HG02763 (cell line): ENCODE data around the gene NKX3-2.

Source experiments
- ATAC-seq: cut with Tn5 transposase; IDR thresholded peaks from one replicate; pipeline ENCODE4 v1.9.1; 2021; ENCODE audit warnings: mild to moderate bottlenecking, moderate library complexity; ENCODE audit not compliant: unreplicated experiment

NKX3-2 gene

DNA sequence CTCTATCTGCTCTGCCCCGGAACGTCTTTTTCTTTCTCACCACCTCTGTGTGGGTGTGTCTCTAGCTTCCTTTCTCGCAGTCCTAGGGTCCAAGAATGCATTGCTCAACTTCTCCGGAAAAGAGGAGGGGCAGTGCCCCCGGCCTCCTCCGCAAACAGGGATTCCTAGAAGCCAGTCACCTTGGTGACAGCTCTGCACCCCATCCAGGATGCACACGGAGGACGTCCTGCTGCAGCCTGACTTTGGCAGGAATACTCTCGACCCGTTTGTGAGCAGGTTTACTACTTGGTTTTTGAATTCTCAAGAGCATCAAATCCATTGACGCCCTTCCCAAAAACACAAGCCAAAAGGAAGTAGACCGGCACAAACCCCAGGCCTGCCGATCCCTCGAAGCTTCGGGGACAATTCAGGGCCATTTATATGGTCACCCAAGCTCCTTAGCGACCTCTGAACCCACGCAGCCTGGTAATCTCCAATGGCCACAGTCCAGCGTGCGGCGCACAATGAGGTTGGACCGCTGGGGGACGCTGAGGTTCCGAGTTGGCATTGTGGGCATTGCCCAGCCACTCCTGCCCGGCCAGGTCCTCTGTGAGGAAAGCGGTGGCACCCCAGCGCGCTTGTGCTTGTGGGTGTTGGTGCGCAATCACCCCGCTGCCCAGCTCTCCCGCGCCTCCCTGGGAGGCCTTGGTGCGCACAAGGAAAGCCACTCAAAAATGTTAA lies 9.8 kb downstream of the NKX3-2 start:
- no peak for ATAC-seq

DNA sequence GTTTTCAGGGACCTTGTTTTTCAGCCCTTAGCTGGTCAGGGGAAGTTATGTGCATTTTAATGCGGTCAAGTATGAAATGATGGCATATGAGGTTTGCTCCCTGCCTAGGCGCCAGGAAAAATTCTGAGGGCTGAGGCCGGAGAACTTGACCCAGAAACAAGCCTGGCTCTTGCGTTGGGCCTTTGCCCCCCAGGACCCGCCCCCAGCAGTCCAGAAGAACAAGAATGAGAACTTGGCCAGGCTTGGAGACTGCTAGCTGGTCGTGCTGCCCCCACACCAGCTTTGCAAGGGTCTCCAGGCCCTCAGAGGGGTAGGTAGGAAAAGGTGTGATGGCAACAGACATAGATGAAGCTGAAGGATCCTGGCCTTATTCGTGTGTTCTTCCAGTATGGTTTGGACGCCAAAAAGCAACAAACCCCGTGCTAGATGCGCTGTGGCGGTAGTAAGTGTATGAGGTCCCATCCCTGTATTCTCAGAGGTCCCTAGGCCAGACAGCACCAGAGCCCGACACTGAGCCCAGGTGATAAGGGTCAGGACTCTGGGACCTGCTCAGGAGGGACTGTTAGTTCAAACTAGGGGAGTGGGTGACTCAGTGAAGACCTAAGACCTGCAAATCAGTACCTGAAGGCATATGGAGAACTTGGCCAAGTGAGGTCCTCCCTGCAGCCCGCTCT lies 10.5 kb downstream of the NKX3-2 start:
- ATAC-seq, result no peak

DNA sequence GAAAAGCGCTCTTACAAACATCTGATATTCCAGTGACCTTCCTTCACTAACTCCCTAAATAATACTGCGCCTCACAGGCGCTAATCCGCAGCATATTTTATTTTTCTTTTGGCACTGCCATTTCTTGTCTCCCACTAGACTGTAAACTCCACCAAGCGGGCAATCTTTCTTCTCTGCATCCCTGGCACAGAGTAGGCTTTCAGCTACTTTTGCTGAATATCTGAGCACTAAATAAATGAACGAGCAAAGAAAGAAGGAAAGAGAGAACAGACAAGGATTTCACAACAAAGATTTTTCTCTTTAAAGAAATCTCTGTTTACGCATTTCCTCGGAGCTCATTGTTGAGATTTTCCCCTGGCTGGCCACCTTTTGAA lies 12.7 kb downstream of the NKX3-2 start:
- ATAC-seq, result no peak

DNA sequence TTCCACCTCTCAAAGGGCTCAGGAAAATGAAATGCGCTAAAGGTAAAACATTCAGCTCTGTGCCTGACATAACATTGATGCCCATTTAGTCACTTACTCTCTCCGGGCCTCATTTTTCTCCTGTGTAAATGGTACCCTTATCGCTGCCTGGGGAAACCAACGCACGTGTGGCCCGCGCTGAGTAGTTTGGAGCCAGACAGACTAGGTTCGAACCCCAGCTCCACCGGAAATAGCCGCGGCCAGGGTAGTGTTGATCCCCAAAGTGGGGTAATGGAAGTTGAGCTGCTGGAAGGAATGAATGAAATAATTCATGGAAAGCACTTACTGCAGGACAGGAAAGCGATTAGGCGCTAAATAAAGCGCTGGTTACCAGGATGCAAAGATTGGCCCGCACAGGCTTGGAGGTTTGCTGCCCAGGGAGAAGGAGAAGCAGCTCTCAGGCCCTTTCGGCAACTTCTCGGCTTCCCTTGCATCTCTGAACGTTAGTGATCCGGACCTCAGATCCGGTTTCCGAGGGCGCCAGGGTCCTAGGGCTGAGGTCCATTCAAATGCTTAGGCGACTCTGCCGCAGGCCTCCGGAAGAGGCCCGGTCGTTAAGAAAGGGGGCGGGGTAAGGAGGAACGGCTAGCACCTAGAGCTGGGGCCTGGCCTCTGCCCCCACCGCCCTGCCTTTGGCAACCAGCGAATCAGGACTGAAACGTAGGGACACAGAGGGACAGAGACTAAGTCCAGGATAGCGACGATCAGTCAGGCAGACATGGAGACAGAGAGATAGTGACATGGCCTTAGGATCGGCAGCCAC lies 13.3 kb downstream of the NKX3-2 start:
- ATAC-seq, result no peak

DNA sequence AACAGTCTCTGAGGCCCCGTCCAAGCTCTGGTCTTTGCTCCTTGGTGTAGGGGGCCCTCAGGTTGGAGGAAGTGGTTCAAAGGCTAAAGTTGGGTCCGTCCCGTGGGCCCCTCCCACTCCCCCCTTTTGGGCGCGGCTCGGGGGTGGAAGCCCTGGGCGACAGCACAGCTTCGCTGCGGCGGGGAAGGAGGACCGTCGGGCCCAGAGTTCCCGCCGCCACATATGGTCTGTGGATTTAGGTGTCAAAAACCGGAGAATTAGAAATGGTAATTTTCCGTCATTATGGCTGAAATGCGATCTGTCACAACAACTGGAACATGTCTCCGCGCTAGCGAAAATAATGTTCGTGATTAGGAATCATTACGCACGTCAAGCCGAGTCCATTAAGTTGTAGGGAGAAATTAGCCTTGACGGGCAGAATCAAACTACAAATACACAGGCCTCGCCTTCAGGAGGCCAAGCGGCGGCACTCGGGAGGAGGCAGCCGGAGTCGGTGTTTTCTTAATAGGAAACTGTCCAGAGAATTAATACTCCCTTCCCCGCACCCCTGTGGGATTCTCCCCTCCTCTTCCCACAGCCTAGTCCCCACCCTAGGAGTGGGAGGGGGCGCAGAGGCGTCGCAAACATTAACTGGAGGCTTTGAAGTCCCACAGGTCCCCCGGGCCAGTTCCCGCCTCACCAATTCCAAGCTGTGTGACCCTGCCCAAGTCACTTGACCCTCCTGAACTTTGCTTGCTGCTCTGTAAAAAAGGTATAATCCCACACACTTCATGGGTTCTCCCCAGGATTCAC lies 15.0 kb downstream of the NKX3-2 start:
- no peak for ATAC-seq

DNA sequence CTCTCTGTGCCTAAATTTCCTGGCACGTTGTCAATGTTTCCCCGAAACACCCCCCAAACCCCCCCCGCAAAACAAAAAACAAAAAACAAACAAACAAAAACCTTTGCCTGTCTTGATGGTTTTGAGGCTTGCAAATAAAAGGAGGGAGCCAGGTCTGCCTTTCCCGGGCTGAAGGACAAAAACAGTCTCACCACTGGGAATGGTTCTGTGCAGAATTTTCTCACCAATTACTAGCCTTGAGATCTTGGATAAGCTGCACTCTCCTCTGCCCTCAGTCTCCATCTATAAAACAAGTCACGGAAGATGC lies 15.5 kb downstream of the NKX3-2 start:
- no peak for ATAC-seq

DNA sequence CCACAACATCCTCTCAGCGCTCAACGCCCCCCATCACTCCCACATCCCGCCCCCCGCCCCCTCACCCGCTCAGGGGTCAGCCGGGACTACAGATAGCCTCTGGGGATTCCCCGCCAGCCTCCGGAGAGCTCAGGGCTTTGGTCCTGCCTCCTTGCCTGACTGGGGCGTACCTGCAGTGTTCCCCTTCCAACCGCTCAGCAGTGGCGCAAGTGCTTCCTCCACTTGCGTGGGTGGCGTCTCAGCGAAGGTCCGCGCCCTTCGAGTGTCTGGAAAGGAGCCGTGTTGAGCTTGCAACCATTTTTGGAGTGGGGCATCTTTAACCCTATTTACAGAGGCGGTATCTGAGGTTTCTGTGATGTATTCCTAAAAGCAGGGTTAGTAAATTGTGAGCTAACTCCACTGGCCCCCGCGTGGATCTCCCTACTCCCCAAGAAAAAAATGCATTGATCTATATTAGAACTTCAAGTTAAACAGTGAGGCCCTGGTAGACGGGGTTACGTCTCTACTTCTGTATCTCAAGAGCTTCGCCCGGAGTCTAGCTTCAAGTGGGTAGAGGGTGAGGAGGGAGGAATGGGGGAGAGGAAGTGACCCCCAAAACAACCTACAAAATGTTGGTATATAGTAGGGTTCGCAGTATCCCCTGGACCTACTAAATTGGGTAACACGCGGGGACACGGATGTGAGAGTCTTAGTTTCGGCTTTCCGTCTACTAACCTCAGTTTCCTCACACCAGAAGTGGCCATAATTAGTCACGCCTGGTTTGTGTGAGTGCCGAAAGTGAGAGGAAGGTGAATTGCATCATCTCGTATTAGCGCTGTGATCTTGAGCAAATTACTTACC lies 16.1 kb downstream of the NKX3-2 start:
- ATAC-seq, result peak; percentile 74

DNA sequence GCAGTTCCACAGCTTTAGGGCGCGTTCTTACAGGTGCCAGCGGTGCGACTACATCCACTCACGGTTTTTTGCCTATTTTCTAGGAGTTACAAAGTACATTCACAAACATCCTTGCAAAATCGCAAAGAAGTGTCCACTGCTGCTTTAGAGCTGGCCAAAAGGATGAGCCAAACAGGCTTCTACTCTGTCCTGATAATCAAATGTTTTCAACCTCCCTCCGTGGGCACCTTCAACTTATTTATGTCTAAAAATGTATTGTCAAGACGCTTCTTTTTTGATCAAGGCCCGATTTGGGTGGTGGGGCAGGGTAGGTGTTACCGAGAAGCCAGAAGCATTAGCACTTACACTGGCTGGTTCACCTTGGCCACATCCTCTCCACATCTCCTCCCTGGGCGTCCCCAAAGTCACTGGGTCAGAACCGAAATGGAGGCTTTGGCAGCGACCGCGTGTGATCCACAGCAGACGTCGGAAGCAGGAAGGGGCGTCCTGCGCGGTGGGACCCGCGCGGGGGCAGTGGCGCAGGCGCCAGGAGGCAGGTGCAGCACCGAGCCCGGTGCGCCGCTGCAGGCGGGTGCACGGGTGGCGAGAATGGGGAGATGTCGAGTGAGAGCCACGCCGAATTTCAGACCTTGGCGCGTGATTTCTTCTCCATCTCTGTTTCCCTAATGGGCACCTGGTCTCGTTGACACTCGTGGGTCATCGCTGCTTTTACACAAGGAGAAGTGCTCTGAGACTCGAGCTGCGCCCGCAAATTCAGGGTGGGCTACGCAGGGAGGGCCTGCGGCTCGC lies 16.9 kb downstream of the NKX3-2 start:
- ATAC-seq, result no peak

DNA sequence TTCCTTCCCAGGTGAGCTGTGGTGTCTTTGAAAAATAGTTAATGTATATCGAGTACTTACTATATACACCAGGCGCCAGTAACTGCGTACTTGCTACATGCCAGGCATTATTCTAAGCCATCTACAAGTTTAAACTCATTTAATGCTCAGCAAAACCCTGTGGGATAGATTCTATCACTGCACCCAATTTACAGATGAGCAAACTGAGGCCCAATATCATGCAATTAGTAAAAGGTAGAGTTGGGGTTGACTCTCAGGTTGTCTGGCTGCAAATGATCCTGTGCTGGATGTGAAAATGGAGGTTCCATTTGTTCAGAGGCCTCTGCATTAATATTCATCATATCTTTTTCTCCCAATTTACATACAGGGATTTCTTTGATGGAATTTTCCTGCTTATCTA lies 17.6 kb downstream of the NKX3-2 start:
- no peak for ATAC-seq

DNA sequence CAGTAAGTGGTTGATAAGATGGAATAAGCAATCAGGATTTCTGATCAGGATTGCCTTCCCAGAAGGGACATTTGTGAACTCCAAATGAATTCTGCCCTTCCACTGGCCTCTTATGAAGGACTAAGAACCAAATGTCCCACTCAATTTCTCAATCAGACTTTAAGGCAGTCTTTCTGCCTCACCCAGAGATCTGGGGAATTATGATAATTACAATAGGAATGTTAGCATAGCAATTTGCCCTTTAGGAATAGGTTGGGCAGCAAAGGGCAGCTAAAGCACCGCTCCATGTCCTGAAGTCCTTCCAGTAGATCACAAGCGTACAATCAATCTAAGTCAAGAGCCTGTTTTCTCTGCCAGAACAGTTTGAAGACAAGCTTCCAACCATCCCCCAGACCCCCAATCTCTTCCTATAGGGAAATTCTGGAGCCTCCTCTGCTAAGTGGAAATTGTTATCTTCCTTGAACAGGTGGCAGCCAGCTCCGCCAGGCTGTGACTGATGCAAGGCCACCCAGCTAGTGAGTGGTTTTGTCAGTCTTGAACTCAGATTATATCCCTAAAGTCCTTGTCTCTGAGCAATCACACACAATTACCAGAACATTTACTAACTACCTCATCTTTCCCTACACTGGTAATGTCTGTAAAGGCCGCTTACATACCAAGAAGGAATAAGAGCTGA lies 18.6 kb downstream of the NKX3-2 start:
- no peak for ATAC-seq

DNA sequence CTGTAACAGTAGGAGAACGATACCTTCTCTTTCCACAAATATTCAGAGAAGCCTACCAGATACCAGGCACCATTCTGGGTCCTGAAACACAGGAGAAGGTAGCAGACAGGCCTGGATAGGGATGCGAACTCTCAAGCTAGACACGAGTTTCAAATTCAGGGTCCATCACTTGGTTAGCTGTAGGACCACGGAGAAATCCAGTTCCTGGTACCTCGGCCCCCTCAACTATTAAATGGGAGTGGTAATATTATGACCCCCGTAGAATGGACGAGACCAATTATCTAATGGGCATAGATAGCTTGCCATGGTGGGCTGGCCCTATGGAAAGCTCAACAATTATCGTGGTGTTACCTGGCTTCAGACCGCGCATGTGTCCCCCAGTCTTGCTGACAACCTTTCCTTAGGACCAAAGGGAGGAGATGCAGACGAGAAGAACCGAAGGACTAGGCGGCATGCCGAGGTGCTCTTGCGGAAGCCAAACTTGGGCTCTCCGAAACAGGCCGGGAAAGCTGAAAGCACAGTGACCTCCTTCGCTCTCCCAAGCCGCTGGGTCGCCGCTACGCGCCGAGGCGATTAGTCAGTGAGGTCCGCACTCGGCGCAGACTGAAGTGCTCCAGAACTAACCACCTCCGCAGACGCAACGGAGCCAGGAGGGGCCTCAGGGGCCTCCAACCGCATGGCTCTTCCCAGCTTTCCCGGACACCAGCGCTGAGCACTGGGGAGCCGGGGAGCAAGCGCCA lies 19.6 kb downstream of the NKX3-2 start:
- no peak for ATAC-seq

DNA sequence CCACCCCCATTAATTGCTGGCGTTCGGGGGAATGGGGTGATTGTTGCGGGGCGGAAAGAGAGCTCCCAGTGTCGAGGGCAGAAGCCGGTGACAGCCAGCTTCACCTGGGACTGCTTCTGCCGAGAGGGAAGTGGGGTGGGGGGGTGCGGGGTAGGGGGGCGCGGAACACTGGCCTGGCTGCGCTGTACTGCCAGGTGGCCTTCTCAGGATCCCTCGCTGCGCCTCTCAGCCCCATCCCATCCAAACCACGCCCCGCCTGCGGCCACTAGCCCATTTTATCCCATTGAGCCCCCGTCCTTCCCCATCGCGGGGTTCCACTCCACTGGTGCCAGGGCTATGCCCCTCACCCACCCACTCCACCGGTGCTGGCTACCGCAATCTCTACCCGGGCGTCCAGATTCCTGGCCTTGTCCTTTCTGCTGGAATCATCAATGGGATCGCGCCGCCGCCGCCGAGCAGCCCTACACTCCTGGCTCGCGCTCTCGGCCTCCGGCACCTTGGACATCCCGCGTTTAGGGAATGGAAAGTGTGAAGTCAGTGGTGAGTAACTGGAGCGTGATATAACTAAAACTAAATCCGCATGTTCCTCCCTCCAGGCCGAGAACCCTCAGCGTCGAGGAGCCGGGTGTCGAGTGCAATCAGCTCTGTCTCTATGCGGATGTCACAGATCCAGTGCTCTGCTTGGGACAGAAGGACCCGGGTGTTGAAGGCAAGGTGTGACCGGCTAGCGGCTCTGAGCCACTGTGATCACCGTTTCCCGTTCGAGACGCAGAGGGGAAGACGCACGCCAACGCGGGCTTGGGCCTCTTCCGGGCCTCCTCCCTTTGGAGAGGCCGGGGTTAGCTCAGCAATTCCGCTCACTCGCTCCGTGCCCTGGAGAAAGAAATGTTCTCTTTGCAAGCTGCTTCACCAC lies 20.5 kb downstream of the NKX3-2 start:
- no peak for ATAC-seq

DNA sequence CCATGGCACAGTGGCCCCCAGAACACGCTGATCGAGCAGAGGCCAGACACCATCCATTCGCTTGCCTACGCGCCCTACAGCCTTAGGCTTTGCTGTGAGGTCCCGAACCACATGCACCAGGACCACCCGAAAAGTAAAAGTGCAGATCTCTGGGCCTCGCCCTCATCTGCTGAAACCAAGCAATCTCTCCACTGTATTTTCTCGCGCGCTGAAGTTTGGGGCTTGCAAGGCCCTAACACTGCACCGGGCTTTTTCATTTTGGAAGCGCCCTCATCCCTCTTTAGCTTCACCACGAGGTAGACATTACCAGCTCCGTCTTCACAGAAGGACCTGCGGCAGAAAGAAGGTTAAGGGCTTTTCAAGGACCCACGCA lies 21.2 kb downstream of the NKX3-2 start:
- no peak for ATAC-seq

DNA sequence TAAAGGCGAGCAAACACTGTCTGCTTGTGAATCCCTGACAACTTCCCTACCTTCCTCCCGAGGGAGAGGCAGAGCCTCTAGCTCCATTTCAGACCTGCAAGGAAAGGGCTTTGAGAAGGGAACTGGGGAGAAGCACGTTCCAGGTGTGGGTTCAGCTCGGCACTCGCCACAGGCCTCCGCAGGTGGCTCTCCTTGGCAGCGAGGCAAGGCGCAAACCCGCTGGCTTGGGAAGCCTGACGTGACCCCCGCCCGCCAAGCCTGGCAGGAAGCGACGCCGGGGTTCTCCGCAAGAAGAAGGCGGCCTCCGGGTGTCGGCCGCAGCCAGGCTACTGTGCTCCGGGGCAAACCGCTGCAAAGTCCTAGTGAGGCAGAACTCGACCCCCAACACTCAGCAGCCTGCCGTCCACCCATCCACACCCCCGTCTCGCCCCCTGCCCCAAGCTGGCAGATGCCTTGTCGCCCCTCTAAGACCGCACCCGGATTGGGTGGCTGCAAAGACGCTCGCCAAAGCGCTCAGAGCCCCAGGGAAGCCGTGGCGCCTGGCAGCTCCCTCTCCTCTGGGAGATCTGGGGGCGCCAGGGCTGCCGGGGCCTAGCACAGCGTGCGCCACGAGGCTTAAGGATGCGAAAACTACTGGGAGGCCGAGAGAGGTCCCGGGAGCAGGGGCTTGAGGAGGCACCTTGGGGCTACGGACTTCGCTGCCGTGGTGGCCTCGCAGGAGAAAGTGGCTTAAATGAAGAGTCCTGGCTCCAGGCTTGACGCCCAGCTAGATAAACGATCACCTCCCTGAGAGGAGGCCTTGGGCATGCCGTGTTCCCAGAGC lies 21.8 kb downstream of the NKX3-2 start:
- no peak for ATAC-seq

DNA sequence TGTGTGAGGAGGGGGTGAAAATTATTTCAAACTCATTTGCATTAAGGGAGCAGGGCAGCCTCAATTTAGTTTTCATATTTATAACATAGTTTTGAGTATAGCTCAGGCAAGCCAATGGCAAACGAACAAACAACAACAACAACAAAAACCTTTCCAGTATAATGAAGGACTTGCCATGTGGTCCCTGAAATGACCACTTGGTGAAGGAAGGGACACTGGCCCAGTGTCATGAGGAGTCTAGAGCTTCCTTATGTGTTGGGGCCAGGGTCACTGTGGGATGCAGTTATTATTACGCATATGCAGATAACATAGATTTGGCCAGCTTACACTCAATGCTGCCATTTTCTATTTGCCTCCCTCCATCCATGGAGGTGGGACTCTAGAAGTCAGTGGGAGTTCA lies 23.3 kb downstream of the NKX3-2 start:
- no peak for ATAC-seq

DNA sequence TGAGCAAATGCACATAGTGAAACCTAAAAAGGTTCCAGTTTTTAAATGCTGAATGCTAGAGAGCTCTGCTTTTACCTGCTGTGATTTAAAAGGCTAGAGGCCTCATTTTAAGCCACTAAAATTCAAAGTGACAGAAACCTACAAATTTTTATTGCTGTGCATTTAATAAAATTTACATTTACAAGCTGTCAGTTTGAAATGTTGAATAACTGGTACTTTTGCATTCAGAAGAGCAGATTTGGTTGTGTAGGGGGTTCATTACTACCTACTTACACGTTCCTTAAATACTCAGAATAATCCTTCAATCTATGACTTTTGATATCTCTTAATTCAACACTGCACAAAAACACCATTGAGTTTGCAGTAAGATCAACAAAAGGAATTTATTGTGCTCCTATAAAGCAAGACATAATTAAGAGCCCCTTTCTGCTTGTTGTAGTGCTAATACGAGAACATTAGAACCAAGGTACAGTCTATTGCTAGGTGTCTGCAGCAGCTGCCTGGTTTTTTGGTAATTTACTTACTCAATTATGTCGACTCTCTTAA lies 27.9 kb downstream of the NKX3-2 start:
- ATAC-seq, result no peak
